M059J (cell line): ENCODE data around the gene IL6. TPM values are rescaled to one million over a fixed set of nuclear protein-coding genes. Genes with fewer than 3 reads are reported as not detected.
A peak's percentile ranks its signal among the peaks of the same experiment; 100 is the strongest.

Source experiments
- DNase-seq: peaks from one replicate; pipeline ENCODE4 v3.0.0-alpha.2; 2012; ENCODE audit warnings: low read depth
- total RNA-seq: library from RNA; depleted of rRNA; stranded (reverse); fragments of >200 nt; shearing (Covaris generic); gene quantifications from 2 replicates; pipeline ENCODE4 v1.2.3, GENCODE V29; 2014

Gene IL6
- total RNA-seq, 1 experiment from 2014 or later = 14.2 TPM

DNA sequence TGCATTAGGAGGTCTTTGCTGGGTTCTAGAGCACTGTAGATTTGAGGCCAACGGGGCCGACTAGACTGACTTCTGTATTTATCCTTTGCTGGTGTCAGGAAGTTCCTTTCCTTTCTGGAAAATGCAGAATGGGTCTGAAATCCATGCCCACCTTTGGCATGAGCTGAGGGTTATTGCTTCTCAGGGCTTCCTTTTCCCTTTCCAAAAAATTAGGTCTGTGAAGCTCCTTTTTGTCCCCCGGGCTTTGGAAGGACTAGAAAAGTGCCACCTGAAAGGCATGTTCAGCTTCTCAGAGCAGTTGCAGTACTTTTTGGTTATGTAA, 675 bp downstream of the IL6 start:
- DNase-seq = no peak

DNA sequence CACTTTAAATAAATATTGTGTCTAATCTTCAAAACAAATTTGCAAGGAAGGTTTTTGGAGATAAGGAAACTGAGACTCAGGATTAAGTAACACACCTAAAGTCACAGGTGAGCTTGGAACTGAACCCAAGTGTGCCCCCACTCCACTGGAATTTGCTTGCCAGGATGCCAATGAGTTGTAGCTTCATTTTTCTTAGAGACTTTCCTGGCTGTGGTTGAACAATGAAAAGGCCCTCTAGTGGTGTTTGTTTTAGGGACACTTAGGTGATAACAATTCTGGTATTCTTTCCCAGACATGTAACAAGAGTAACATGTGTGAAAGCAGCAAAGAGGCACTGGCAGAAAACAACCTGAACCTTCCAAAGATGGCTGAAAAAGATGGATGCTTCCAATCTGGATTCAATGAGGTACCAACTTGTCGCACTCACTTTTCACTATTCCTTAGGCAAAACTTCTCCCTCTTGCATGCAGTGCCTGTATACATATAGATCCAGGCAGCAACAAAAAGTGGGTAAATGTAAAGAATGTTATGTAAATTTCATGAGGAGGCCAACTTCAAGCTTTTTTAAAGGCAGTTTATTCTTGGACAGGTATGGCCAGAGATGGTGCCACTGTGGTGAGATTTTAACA, 1.5 kb downstream of the IL6 start:
- DNase-seq = peak; percentile 84

DNA sequence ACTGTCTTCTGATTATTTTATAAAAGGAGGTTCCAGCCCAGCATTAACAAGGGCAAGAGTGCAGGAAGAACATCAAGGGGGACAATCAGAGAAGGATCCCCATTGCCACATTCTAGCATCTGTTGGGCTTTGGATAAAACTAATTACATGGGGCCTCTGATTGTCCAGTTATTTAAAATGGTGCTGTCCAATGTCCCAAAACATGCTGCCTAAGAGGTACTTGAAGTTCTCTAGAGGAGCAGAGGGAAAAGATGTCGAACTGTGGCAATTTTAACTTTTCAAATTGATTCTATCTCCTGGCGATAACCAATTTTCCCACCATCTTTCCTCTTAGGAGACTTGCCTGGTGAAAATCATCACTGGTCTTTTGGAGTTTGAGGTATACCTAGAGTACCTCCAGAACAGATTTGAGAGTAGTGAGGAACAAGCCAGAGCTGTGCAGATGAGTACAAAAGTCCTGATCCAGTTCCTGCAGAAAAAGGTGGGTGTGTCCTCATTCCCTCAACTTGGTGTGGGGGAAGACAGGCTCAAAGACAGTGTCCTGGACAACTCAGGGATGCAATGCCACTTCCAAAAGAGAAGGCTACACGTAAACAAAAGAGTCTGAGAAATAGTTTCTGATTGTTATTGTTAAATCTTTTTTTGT, 2.3 kb downstream of the IL6 start:
- peak; percentile 24 for DNase-seq

DNA sequence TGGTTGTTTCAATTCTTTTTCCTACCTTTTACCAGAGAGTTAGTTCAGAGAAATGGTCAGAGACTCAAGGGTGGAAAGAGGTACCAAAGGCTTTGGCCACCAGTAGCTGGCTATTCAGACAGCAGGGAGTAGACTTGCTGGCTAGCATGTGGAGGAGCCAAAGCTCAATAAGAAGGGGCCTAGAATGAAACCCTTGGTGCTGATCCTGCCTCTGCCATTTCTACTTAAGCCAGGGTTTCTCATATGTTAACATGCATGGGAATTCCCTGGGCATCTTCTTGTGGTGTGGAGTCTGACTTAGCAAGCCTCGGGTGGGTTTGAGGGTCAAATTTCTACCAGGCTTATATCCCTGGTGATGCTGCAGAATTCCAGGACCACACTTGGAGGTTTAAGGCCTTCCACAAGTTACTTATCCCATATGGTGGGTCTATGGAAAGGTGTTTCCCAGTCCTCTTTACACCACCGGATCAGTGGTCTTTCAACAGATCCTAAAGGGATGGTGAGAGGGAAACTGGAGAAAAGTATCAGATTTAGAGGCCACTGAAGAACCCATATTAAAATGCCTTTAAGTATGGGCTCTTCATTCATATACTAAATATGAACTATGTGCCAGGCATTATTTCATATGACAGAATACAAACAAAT, 3.2 kb downstream of the IL6 start:
- no peak for DNase-seq

DNA sequence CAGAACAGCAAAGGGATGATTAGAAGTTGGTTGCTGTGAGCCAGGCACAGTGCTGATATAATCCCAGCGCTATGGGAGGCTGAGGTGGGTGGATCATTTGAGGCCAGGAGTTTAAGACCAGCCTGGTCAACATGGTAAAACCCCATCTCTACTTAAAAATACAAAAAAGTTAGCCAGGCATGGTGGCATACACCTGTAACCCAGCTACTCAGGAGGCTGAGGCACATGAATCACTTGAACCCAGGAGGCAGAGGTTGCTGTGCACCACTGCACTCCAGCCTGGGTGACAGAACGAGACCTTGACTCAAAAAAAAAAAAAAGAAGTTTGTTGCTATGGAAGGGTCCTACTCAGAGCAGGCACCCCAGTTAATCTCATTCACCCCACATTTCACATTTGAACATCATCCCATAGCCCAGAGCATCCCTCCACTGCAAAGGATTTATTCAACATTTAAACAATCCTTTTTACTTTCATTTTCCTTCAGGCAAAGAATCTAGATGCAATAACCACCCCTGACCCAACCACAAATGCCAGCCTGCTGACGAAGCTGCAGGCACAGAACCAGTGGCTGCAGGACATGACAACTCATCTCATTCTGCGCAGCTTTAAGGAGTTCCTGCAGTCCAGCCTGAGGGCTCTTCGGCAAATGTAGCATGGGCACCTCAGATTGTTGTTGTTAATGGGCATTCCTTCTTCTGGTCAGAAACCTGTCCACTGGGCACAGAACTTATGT, 4.1 kb downstream of the IL6 start:
- DNase-seq = peak; percentile 99

DNA sequence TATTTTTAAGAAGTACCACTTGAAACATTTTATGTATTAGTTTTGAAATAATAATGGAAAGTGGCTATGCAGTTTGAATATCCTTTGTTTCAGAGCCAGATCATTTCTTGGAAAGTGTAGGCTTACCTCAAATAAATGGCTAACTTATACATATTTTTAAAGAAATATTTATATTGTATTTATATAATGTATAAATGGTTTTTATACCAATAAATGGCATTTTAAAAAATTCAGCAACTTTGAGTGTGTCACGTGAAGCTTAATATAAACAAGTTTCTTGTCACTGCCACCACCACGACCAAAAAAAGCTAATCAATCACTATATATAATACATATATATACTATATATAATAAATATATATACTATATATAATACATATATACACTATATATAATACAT, 4.8 kb downstream of the IL6 start:
- DNase-seq = no peak

DNA sequence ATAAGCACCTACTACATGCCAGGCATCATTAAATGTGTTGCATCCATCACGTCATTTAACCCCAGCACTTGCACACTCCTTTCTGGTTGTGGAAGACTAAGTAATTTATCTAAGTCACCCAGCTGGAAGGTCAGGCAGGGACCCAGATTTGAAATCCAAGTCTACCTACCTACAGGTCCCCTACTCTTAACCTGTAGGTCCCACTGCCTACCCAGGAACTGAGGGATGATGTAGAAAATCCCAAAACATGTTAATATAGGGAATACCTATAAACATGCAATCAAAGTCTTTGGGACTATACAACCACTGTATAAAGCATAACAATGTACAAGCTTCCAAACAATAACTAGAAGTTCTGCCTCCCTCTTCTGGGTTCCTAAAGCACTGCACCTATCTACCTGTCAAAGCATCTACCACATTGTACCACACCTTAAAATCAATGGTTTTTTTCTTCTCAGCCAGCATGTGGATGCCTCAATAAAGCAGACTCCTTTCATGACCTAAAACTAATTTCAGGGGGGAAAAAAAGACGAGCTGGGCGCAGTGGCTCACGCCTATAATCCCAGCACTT, 5.6 kb downstream of the IL6 start:
- peak; percentile 57 for DNase-seq

DNA sequence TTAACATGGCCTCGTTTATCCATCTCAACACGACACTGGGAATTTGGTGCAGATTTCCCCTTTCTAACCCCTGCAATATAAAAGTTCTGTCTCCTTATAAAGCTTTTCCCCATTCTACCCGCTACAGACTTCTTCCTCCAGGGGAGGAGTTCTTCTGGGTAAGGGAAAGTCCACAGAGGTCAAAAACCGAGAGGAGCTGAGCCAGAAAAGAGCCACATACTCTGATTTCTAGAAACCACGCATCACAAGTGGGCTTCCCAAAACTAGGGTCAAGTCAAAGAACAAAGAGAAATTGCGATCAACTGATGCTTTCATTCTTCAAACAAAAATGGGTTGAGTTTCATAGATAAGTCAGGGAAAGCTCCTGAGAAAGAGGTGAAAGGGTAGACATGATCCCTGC, 6.8 kb downstream of the IL6 start:
- DNase-seq = no peak

DNA sequence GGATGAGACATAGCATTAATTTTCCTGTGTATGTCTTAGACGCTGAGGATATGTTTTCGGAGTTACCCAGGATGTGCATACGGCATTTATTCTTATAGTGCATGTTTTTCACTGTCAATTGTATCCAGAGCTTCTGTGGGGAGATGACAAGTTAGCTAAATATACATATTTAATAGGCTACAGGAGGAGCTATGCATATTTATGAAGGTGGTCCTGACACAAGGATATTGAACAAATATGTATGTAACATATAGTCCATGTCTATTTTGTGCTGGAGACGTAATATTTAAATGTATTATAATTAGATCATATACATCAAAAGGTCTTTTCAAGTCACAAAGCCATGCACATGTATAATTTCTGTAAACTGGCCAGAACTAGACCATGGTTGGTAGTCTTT, 16.0 kb downstream of the IL6 start:
- DNase-seq = no peak

DNA sequence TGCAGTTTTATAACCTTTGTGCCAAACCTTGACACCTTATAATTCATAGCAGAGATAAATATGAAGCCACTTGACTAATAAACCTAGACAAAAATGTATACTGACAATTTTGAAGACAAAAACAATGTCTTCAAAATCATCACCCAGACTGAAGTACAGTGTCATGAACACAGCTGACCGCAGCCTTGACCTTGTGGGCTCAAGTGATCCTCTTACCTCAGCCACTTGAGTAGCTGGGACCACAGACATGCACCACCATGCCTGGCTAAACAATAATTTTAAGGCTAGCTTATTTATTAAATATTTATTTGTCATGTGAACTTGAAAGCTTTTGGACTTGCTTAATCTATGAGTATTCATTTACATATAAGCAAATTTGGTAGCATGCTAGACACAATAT, 24.3 kb downstream of the IL6 start:
- peak; percentile 65 for DNase-seq

DNA sequence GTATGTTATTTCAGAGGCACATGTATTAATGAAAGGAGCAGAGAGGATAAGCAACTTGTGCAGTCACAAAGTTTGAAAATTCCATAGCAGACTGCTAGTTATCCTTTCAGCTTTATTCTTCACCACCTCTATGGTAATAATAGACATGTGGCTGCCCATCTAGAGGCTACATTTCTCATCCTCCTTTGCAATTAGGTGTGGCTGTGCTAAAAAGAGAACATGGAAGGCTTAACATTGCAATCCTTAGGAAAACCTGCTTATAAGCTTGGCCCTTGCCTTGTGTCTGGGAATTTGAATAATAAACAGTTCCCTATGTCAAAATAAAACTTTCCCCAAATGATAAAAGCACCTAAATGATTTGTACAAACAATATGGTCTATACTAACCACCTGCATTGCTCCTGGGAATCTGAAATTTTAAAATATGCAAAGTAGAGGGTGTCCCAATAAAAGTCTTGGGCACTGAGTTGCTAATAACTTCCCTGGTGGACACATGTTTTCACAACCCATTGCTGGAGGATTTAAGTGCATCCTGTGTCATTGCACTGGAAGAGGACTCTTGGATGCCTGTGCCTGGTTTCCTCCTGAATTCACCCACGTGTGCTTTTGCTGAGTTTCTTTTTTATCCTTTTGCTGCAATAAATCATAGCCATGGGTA, 30.5 kb downstream of the IL6 start:
- no peak for DNase-seq

DNA sequence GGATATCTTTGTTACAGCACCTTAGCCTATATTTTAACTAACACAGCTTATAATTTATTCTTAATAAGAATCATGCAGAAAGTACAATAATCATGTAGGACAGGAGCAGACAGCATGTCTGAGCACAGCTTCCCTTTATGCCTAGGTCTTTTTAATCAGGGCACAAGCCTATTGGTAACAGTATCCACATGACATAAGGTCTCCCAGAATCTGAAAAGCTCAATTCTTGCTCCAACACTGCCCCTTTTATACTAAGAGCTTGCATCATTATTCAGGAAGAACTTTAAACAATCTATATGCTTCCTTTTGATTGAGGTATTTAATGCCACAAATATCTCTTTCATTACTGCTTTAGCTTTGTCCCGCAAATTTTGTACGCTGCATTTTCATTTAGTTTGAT, 31.6 kb downstream of the IL6 start:
- DNase-seq = no peak

DNA sequence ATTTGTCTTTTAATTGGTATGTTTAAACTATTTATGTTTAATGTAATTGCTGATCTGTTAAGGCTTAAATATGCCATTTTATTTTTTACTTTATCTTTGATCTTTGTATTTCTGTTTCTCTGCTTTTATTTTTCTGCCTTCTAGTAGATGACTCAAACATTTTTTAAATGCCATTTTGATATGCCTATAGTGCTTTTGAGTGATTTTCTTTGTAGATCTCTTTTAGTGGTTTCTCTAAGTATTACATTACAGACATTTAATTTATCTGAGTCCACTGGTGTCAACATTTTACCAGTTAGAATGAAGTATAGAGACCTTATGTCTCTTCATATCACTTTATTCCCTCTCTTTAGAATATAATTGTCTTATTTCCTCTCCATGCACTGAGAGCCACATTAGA, 32.7 kb downstream of the IL6 start:
- peak; percentile 39 for DNase-seq

DNA sequence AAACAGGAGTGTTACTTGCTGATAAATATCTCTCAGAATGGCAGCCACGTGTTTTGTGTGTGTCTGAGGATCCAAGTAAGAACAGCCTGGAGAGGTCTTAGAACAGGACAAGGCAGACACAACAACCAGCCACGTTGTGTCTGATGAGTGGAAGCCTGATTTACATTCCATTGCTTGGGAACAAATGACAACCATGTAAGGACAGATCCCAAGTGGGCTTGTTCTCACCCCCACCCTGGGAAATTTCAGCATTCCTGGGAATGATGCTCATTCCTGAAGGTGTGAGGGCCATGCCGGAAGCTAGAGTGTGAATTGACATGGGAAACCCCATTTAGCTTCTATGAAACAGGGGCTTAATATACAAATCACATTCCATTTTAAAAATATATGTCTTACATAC, 35.9 kb downstream of the IL6 start:
- DNase-seq = no peak

DNA sequence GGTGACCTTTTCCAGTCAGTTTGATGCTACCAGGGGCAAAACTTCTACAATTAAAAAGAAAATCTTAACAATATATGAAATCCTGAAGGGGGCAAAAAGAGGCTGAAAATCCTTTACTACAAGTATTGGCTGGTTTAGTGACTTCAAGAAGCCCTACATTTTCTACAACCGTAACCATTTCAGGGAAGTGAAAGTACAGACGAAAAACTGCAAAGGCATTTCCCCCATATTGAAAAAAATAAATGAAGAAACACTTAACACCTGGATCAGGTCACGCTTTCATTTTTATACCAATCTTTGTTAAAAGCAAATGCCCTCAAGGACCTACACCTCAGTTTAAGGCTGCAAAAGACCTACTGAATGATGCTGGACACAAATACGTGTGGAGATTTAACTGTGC, 38.6 kb downstream of the IL6 start:
- no peak for DNase-seq

DNA sequence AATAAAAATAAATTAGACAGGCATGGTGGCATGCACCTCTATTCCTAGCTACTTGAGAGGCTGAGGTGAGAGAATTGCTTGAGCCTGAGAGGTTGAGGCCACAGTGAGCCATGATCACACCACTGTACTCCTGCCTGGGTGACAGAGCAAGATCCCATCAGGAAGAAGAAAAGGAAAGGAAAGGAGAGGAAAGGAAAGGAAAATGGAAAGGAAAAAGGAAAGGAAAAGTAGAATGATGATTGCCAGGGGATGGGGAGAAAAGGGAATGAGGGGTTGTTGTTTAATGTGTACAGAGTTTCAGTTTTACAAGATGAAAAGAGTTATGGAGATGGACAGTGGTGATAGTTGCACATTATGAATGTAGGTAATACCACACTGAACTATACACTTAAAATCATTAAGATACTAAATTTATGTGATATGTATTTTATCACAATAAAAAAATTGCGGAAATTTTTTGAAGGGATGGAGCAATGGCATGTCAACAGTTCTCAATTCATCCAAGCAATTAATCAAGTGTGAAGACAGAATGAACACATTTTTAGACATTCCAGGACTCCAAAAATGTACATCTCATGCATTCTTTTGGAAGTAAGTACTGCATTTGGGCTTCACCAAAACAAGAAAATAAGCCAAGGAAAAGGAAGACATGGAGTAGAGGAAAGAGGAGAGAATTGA, 44.3 kb downstream of the IL6 start:
- DNase-seq = no peak

DNA sequence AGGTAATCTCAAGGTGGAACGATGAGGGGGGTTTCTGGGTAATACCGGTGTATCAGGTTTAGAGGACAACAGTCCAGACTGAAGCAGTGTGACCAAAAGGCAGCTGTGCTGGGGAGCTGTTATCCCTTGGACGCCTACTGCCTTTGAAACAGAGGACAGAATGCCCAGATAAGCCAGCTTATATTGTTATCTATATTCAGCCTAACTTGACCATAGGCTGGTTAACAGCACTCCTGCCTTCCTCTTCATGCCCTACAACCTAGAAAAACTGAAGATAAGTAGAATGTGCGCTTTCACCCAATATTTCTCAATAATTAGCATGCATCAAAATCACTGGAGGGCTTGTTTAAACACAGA, 44.9 kb downstream of the IL6 start:
- no peak for DNase-seq

DNA sequence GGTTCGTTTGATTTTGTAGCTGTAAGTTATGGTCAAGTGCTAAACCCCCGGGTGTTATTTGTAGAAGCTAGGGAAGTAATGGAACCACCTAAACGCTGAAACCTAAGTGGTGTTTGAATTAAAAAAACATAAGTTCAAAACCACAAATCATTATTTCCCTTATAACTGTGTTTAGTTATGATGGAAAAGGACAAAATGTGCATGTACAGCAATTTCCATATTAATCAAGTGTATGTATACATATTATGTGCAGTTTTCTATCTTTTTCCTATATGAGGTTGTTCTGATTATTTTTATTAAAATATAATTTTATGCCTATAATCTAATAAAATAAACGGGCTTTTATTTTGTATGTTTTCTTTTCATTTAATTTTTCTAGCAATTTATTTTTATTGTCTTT, 45.9 kb downstream of the IL6 start:
- DNase-seq = no peak

DNA sequence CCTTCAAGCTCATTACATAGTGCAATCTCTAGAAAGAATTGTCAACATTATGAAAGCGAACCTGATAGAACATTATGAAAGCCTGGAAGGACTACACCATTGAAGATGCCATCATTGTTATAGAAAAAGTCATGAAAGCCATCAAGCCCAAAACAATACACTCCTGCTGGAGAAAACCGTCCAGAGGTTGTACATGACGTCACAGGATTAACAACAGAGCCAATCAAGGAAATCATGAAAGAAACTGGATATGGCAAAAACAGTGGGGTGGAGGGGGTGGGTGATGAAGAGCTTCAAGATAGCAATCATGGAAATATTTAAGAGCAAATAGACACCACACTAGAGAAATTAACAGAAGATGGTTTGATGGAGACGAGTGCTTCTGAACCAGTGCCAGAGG, 50.0 kb downstream of the IL6 start:
- DNase-seq = no peak

DNA sequence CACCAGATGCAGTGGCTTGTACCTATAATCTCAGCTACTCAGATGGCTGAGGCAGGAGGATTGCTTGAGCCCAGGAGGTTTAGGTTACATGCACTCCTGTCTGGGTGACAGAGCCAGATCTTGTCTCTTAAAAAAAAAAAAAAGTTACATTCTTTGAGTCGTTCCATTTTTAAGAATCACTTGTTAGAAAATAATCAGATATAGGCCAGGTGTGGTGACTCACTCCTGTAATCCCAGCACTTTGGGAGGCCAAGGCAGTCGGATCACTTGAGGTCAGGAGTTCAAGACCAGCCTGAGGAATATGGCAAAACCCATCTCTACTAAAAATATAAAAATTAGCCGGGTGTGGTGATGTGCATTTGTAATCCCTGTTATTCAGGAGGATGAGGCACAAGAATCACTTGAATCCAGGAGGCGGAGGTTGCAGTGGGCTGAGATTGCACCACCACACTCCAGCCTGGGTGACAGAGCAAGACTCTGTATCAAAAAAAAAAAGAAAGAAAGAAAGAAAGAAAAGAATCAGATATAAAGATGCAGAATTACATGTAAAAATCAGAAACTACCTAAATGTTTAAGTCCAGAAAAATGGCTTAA, 52.8 kb downstream of the IL6 start:
- DNase-seq = peak; percentile 52

DNA sequence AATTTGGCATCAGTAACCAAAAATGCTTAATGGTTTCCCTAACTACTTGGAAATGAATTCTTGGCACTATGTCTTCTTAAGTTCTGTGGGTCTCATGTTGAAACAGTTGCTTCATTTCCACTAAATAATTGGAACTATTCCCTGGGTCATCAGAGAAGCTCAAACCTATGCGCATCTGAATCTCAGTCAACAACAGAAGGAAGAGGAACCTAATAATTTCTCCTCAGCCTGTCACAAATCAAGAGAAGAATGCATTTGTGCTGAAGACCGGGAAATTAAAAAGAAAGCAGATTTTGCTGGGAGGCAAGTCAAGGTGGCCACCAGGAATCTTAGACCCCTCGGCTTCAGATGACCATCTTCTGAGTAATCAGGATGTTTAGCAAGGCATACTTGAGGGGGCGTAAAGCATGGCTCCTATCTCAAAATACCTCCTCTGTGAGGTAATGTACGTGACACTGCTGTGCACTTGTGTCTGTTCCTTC, 54.3 kb downstream of the IL6 start:
- peak; percentile 71 for DNase-seq
